ENCODE data around the gene KATNBL1.
"Not testable (repeated sequence)": the region's sequence is repeated elsewhere in the genome, so short reads cannot be mapped to it uniquely, and the experiment has no call there.

Gene KATNBL1

DNA sequence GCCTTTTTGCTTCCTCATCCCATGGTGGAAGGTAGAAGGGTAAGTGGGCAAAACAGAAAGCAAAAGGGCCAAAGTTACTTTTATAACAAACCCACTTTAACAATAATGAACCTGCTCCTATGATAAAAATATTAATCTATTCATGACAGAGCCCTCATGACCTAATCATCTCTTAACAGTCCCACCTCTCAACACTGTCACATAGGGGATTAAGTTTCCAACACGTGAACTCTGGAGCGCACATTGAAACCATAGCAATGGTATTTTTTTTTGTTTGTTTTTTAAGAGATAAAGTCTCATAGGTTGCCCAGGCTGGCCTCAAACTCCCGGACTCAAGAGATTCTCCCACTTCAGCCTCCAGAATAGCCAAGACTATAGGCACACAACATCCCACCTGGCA is 30.7 kb downstream of the KATNBL1 start:
- Histone ChIP-seq H3K27ac (replicated peaks; ENCODE audit: low read length) (no peak overlapping the region), H3K9ac (ENCODE audit: low read depth, low read length, poor library complexity) (no peak overlapping the region), H3K23ac (ENCODE audit: low read depth, low read length, poor library complexity) (no peak overlapping the region), H3K4me3 (ENCODE audit: low read length in 2 of 2) (no peak overlapping the region), H4K8ac (ENCODE audit: low read depth, low read length) (no peak overlapping the region), H3K79me1 (ENCODE audit: low read depth, low read length) (peaks cover 2% of the 10 kb centered on the region), H2AK5ac (ENCODE audit: low read depth, low read length) (no peak overlapping the region), H3K4me2 (ENCODE audit: insufficient read depth, low read length, poor library complexity, severe bottlenecking) (no peak overlapping the region), H3K27me3 (ENCODE audit: control insufficient read depth in 3 of 3, insufficient read depth in 3 of 3, low read depth in 1 of 3, low read length in 3 of 3) (no peaks in the 10 kb centered on the region), H4K91ac (ENCODE audit: low read depth, low read length, poor library complexity) (no peak overlapping the region), H3K36me3 (replicated peaks in 1 of 2; ENCODE audit: control insufficient read depth in 2 of 2, insufficient read depth in 2 of 2, low read length in 2 of 2) (peaks cover 0 to 3% of the 10 kb centered on the region in 2 donors), H3K4ac (ENCODE audit: low read length) (no peak overlapping the region), H2BK15ac (ENCODE audit: low read length) (no peak overlapping the region), H3K14ac (ENCODE audit: low read length) (no peak overlapping the region), H2AFZ (ENCODE audit: low read length) (no peak overlapping the region), H3K9me3 (replicated peaks in 1 of 2; ENCODE audit: control insufficient read depth in 2 of 2, insufficient read depth in 1 of 2, low read depth in 1 of 2, low read length in 2 of 2) (peaks cover 0 to 3% of the 10 kb centered on the region in 2 donors), H3K4me1 (ENCODE audit: control insufficient read depth in 2 of 2, insufficient read depth in 1 of 2, low read depth in 1 of 2, low read length in 2 of 2) (no peaks in the 10 kb centered on the region), H3K18ac (ENCODE audit: low read length) (no peak overlapping the region), H2BK120ac (ENCODE audit: low read depth, low read length) (no peak overlapping the region), H2BK12ac (ENCODE audit: low read length) (no peak overlapping the region), H2BK5ac (ENCODE audit: low read length) (no peak overlapping the region)
- no CpG with 5 or more reads among the region's 3 CpGs for WGBS, 2 donors (ENCODE audit: extremely low coverage in 2 of 2, insufficient read length in 2 of 2, insufficient replicate concordance in 1 of 2)
- no peak for DNase-seq (ENCODE audit: low spot score)

DNA sequence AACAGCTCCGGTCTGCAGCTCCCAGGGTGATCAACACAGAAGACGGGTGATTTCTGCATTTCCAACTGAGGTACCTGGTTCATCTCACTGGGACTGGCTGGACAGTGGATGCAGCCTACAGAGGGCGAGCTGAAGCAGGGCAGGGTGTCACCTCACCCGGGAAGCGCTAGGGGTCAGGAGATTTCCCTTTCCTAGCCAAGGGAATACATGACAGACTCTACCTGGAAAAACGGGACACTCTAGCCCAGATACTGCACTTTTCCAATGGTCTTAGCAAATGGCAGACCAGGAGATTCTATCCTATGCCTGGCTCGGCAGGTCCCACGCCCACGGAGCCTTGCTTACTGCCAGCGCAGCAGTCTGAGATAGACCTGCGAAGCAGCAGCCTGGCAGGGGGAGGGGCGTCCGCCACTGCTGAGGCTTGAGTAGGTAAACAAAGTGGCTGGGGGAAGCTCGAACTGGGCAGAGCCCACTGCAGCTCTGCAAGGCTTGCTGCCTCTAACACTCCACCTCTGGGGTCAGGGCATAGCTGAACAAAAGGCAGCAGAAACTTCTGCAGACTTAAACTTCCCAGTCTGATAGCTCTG is 43.8 kb downstream of the KATNBL1 start:
- not testable (repeated sequence) for H2BK12ac ChIP-seq (ENCODE audit: low read length); DNase-seq (ENCODE audit: low spot score); H4K8ac ChIP-seq (ENCODE audit: low read depth, low read length); H3K4ac ChIP-seq (ENCODE audit: low read length); H3K27ac ChIP-seq (replicated peaks; ENCODE audit: low read length); H3K9ac ChIP-seq (ENCODE audit: low read depth, low read length, poor library complexity); H3K4me1 ChIP-seq (ENCODE audit: control insufficient read depth in 2 of 2, insufficient read depth in 1 of 2, low read depth in 1 of 2, low read length in 2 of 2); H3K27me3 ChIP-seq (ENCODE audit: control insufficient read depth in 3 of 3, insufficient read depth in 3 of 3, low read depth in 1 of 3, low read length in 3 of 3); H2BK15ac ChIP-seq (ENCODE audit: low read length); H3K14ac ChIP-seq (ENCODE audit: low read length); H2AK5ac ChIP-seq (ENCODE audit: low read depth, low read length); H3K23ac ChIP-seq (ENCODE audit: low read depth, low read length, poor library complexity); H2BK5ac ChIP-seq (ENCODE audit: low read length); H2BK120ac ChIP-seq (ENCODE audit: low read depth, low read length); H3K4me3 ChIP-seq (ENCODE audit: low read length in 2 of 2); H2AFZ ChIP-seq (ENCODE audit: low read length); H3K4me2 ChIP-seq (ENCODE audit: insufficient read depth, low read length, poor library complexity, severe bottlenecking); H3K79me1 ChIP-seq (ENCODE audit: low read depth, low read length); H4K91ac ChIP-seq (ENCODE audit: low read depth, low read length, poor library complexity); H3K18ac ChIP-seq (ENCODE audit: low read length)
- Histone ChIP-seq H3K36me3 (replicated peaks in 1 of 2; ENCODE audit: control insufficient read depth in 2 of 2, insufficient read depth in 2 of 2, low read length in 2 of 2) (peaks cover 6 to 21% of the 10 kb centered on the region in 2 donors), H3K9me3 (replicated peaks in 1 of 2; ENCODE audit: control insufficient read depth in 2 of 2, insufficient read depth in 1 of 2, low read depth in 1 of 2, low read length in 2 of 2) (peaks cover 8 to 20% of the 10 kb centered on the region in 2 donors)
- WGBS, 2 donors (ENCODE audit: extremely low coverage in 2 of 2, insufficient read length in 2 of 2, insufficient replicate concordance in 1 of 2), result no CpG with 5 or more reads among the region's 14 CpGs

DNA sequence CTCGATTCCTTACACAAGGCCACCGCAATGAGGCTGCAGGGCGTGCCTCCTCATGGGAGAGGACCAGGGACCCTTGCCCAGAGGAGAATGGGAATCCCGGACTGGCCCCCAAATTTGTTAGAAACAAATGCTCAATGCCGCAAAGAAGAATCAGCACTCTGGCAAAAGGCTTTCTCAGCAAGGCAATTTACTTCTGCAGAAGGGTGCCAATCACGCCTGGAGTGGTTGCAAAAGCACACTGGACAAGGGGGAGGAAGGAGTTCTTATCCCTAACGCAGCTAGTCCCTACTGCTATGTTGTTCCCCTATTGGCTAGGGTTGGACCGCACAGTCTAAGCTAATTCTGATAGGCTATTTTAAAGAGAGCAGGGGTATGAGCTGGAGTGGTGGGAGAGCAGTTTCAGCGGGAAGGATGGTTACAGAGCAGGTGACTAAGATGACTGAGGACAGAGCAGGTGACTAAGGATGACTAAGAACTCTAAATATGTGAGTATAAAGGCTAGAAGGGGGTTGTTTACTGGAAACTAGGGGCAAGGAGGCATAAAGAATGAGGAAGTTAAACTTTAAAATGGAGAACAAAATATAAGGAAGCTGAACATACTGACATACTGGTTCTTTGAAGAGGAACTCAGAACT is 48.5 kb downstream of the KATNBL1 start:
- no peak overlapping the region for H2AK5ac ChIP-seq (ENCODE audit: low read depth, low read length)
- peaks cover 11 to 63% of the 10 kb centered on the region in 2 donors for H3K36me3 ChIP-seq (replicated peaks in 1 of 2; ENCODE audit: control insufficient read depth in 2 of 2, insufficient read depth in 2 of 2, low read length in 2 of 2)
- no peaks in the 10 kb centered on the region for H3K4me1 ChIP-seq (ENCODE audit: control insufficient read depth in 2 of 2, insufficient read depth in 1 of 2, low read depth in 1 of 2, low read length in 2 of 2)
- H3K23ac ChIP-seq (ENCODE audit: low read depth, low read length, poor library complexity), result no peak overlapping the region
- no CpG with 5 or more reads among the region's 9 CpGs for WGBS, 2 donors (ENCODE audit: extremely low coverage in 2 of 2, insufficient read length in 2 of 2, insufficient replicate concordance in 1 of 2)
- H2BK120ac ChIP-seq (ENCODE audit: low read depth, low read length), result no peak overlapping the region
- peaks cover 13 to 32% of the 10 kb centered on the region in 2 donors for H3K9me3 ChIP-seq (replicated peaks in 1 of 2; ENCODE audit: control insufficient read depth in 2 of 2, insufficient read depth in 1 of 2, low read depth in 1 of 2, low read length in 2 of 2)
- no peak for DNase-seq (ENCODE audit: low spot score)
- no peak overlapping the region for H3K4ac ChIP-seq (ENCODE audit: low read length)
- H3K79me1 ChIP-seq (ENCODE audit: low read depth, low read length), result peaks cover 6% of the 10 kb centered on the region
- no peak overlapping the region for H3K4me3 ChIP-seq (ENCODE audit: low read length in 2 of 2)
- H3K27me3 ChIP-seq (ENCODE audit: control insufficient read depth in 3 of 3, insufficient read depth in 3 of 3, low read depth in 1 of 3, low read length in 3 of 3), result no peaks in the 10 kb centered on the region
- no peak overlapping the region for H4K91ac ChIP-seq (ENCODE audit: low read depth, low read length, poor library complexity)
- H3K18ac ChIP-seq (ENCODE audit: low read length), result no peak overlapping the region
- H2AFZ ChIP-seq (ENCODE audit: low read length), result no peak overlapping the region
- no peak overlapping the region for H3K9ac ChIP-seq (ENCODE audit: low read depth, low read length, poor library complexity)
- H2BK12ac ChIP-seq (ENCODE audit: low read length), result no peak overlapping the region
- H2BK15ac ChIP-seq (ENCODE audit: low read length), result no peak overlapping the region
- no peak overlapping the region for H4K8ac ChIP-seq (ENCODE audit: low read depth, low read length)
- no peak overlapping the region for H3K4me2 ChIP-seq (ENCODE audit: insufficient read depth, low read length, poor library complexity, severe bottlenecking)
- no peak overlapping the region for H2BK5ac ChIP-seq (ENCODE audit: low read length)
- no peak overlapping the region for H3K27ac ChIP-seq (replicated peaks; ENCODE audit: low read length)
- H3K14ac ChIP-seq (ENCODE audit: low read length), result no peak overlapping the region

DNA sequence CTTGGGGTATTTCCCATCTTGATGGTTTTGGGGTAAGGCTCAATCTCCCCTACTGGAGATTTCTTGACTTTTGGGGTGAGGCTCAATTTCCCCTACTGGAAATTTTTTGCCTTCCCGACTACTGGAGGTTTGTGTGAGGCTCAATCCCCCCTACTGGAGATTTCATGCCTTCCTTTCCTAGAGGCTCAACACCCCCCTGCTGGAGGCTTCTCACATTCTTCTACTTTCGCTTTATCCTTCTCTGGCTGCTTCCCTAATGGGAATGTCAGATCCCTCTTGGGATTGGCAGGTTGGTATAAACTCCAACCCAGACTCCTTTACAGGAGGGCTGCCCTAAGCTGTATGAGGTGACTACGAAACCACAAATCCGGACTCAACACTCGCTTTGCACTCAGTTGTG is 49.2 kb downstream of the KATNBL1 start:
- Histone ChIP-seq H3K36me3 (replicated peaks in 1 of 2; ENCODE audit: control insufficient read depth in 2 of 2, insufficient read depth in 2 of 2, low read length in 2 of 2) (peaks cover 11 to 70% of the 10 kb centered on the region in 2 donors), H3K4me3 (ENCODE audit: low read length in 2 of 2) (no peak overlapping the region), H3K4me2 (ENCODE audit: insufficient read depth, low read length, poor library complexity, severe bottlenecking) (no peak overlapping the region), H2AFZ (ENCODE audit: low read length) (no peak overlapping the region), H4K8ac (ENCODE audit: low read depth, low read length) (no peak overlapping the region), H3K4ac (ENCODE audit: low read length) (no peak overlapping the region), H3K9me3 (replicated peaks in 1 of 2; ENCODE audit: control insufficient read depth in 2 of 2, insufficient read depth in 1 of 2, low read depth in 1 of 2, low read length in 2 of 2) (peaks cover 15 to 39% of the 10 kb centered on the region in 2 donors), H4K91ac (ENCODE audit: low read depth, low read length, poor library complexity) (no peak overlapping the region), H2BK120ac (ENCODE audit: low read depth, low read length) (no peak overlapping the region), H2BK12ac (ENCODE audit: low read length) (no peak overlapping the region), H3K14ac (ENCODE audit: low read length) (no peak overlapping the region), H3K23ac (ENCODE audit: low read depth, low read length, poor library complexity) (no peak overlapping the region), H3K27ac (replicated peaks; ENCODE audit: low read length) (no peak overlapping the region), H3K79me1 (ENCODE audit: low read depth, low read length) (peaks cover 4% of the 10 kb centered on the region), H2BK5ac (ENCODE audit: low read length) (no peak overlapping the region), H3K27me3 (ENCODE audit: control insufficient read depth in 3 of 3, insufficient read depth in 3 of 3, low read depth in 1 of 3, low read length in 3 of 3) (no peaks in the 10 kb centered on the region), H3K18ac (ENCODE audit: low read length) (no peak overlapping the region), H2BK15ac (ENCODE audit: low read length) (no peak overlapping the region), H2AK5ac (ENCODE audit: low read depth, low read length) (no peak overlapping the region), H3K4me1 (ENCODE audit: control insufficient read depth in 2 of 2, insufficient read depth in 1 of 2, low read depth in 1 of 2, low read length in 2 of 2) (no peaks in the 10 kb centered on the region), H3K9ac (ENCODE audit: low read depth, low read length, poor library complexity) (no peak overlapping the region)
- WGBS, 2 donors (ENCODE audit: extremely low coverage in 2 of 2, insufficient read length in 2 of 2, insufficient replicate concordance in 1 of 2), result no CpG with 5 or more reads among the region's 5 CpGs
- DNase-seq (ENCODE audit: low spot score), result no peak
